Pancreas (tissue), 10 donors: ENCODE measurements around the gene RAB9A. TPM values are rescaled to one million over a fixed set of nuclear protein-coding genes. Genes with fewer than 3 reads are reported as not detected.

Experiments
- ATAC-seq, 4 donors: fragments of 200-7000 bp; cut with Tn5 transposase; one replicate each; pipeline versions ENCODE4 v1.8.0 to v1.9.1; 2020; ENCODE audit warnings: mild to moderate bottlenecking in 4 of 4, moderate library complexity in 4 of 4
- DNase-seq, 6 donors: peaks; one replicate each; pipeline ENCODE4 v3.0.0-alpha.2; 2020
- FAIRE-seq: peaks from 2 replicates; lab custom pipeline; 2012; peaks lifted over from hg19 to GRCh38; lab: Jason Lieb, UNC
- H3K27ac ChIP-seq, 4 donors: fragments of 200-600 bp; sonication (generic); 1 replicate in 3 of 4; 2 replicates in 1 of 4; pipeline versions ENCODE4 v1.5.0 to v1.8.0; 2020
- H3K27me3 ChIP-seq, 4 donors: fragments of 200-600 bp; one replicate each; pipeline ENCODE4 v1.8.0; 2021
- H3K36me3 ChIP-seq, 3 donors: fragments of 200-600 bp; sonication (generic) in 1 of 3; one replicate each; pipeline versions ENCODE4 v1.5.0 to v1.8.0; 2020 to 2021
- H3K4me1 ChIP-seq, 3 donors: fragments of 200-600 bp; one replicate each; pipeline ENCODE4 v1.8.0; 2021
- H3K4me3 ChIP-seq, 4 donors: fragments of 200-600 bp; sonication (generic) in 2 of 4; one replicate each; pipeline versions ENCODE4 v1.5.0 to v1.8.0; 2020 to 2021
- H3K9me3 ChIP-seq, 4 donors: fragments of 200-600 bp; one replicate each; pipeline ENCODE4 v1.8.0; 2021
- WGBS, 2 donors: extraction: QIAGEN DNeasy Blood & Tissue Kit; methylation state at CpG; one replicate each; pipeline ENCODE4 v1.1.7; 2013; 5-methylcytosine and 5-hydroxymethylcytosine counted together
- intact Hi-C, 3 donors: fragments of 100-400 bp; cut with DNase I; formaldehyde crosslinking; loops; one replicate each; pipeline versions ENCODE4 v1.11.1 to v1.14.2; 2022
- polyA plus RNA-seq, 2 donors: library from polyadenylated mRNA; stranded (reverse); fragments of 200-250 nt; gene quantifications; one replicate each; pipeline ENCODE4 v1.2.3, GENCODE V29; 2013
- total RNA-seq, 6 donors: library from RNA; stranded (reverse); fragmentation: NEBNext Ultra II Directional in 4 of 6; extraction: Animal tissue kit (Norgen Biotek cat#: 25700) in 4 of 6; gene quantifications; one replicate each; pipeline versions ENCODE4 v1.2.1 to v1.2.4, GENCODE V29; 2021 to 2023
- TF ChIP-seq, protein P1 (sequence below), 4 donors: fragments of 200-600 bp; sonication (generic) in 3 of 4; IDR thresholded peaks; one replicate each; pipeline versions ENCODE4 v1.5.0 to v1.8.0; 2021; ENCODE audit warnings: antibody characterized with exemption in 4 of 4
- donor health status: healthy with polysubstance abuse.
- donor health status: DM: no; HTN: no; CAD: no; lungs with moderate emphysema.
- donor health status: DM: no; HTN: no; CAD: no.
- donor health status: control.
- donor health status: control.
- donor health status: Bipolar disorder and iron deficiency.
- donor health status: DM: yes; HTN: yes; CAD: no.
- donor health status: DM: no; HTN: no; CAD: no.
- donor health status: DM: no; HTN: no; CAD: no.
- donor health status: DM: yes; HTN: yes; CAD: no.

The RAB9A gene
- total and polyA plus RNA-seq, 8 donors = 8.7 to 22.0 (median 16.5) TPM

DNA sequence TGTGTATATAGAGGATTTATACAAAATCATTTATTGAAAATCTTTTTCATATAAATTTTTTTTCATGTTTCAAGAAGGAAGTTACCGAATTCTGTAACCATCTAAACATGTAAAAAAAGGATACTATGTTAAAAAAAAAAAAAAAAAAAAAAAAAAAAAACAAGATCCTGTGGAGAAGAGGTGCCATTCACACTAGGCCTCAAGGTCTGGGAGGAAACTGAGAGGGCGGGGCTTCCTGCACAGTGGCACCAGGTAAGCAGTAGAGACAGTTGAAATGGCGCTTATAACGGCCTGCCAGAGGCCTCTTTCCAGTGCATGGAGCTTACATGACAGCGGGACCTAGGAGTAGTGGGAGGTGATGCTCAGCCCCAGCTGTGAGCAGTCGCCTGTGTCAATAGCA, 28.0 kb downstream of the RAB9A start:
- ATAC-seq = no peak
- 89 to 93% methylated on average over 6 of the region's 6 CpGs for WGBS, 2 donors

DNA sequence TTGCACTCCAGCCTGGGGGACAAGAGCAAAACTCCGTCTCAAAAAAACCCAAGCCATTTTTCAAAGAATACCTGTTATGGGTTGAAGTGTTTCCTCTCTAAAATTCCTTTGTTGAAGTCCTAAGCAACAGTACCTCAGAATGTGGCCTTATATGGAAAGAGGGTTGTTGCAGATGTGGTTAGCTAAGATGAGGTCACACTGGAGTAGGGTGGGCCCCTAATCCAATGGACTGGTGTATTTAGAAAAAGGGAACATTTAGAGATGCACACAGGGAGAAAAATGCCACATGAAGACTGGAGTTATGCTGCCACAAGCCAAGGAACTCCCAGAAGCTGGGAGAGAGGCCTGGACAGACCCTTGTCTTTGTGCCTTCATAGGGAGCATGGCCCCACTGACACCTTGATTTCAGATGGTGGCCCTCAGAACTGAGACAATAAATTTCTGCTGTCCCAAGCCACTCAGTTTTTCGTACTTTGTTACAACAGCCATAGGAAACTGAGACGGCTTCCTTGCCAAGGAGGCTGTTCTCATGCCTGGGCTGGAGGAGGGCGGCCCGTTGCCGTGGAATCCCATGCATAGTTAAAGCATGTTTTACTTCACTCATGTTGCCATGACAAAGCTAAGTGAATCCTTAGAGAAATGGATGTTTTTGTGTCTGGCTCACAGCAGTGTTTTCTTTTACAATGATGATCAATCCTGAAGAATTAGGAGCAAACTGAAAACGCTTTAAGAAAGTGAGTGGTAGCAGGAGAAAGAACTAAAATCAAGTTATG, 29.0 kb downstream of the RAB9A start:
- TF ChIP-seq, protein P1, sequence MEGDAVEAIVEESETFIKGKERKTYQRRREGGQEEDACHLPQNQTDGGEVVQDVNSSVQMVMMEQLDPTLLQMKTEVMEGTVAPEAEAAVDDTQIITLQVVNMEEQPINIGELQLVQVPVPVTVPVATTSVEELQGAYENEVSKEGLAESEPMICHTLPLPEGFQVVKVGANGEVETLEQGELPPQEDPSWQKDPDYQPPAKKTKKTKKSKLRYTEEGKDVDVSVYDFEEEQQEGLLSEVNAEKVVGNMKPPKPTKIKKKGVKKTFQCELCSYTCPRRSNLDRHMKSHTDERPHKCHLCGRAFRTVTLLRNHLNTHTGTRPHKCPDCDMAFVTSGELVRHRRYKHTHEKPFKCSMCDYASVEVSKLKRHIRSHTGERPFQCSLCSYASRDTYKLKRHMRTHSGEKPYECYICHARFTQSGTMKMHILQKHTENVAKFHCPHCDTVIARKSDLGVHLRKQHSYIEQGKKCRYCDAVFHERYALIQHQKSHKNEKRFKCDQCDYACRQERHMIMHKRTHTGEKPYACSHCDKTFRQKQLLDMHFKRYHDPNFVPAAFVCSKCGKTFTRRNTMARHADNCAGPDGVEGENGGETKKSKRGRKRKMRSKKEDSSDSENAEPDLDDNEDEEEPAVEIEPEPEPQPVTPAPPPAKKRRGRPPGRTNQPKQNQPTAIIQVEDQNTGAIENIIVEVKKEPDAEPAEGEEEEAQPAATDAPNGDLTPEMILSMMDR (IDR thresholded peaks at IDR 0.05) = no peak
- FAIRE-seq = no peak
- peaks cover 4 to 8% (median 5%) of the 10 kb centered on the region in 3 donors for H3K4me1 ChIP-seq
- ATAC-seq = no peak
- peaks cover 0 to 11% (median 0%) of the 10 kb centered on the region in 3 donors for H3K36me3 ChIP-seq
- H3K27ac ChIP-seq = no peak overlapping the region
- intact Hi-C loops = no loop called here
- H3K4me3 ChIP-seq = no peak overlapping the region
- no peaks in the 10 kb centered on the region for H3K9me3 ChIP-seq
- 90 to 91% methylated on average over 7 of the region's 7 CpGs for WGBS, 2 donors
- no peak for DNase-seq
- H3K27me3 ChIP-seq = no peaks in the 10 kb centered on the region

More for the DNA sequence above, 28.0 kb downstream of the RAB9A start:
- H3K36me3 ChIP-seq = peaks cover 0 to 11% (median 0%) of the 10 kb centered on the region in 3 donors
- DNase-seq (no peak), FAIRE-seq (peak; percentile 90)
- intact Hi-C loops = no loop called here
- H3K27me3 ChIP-seq = no peaks in the 10 kb centered on the region
- peaks cover 4 to 5% (median 4%) of the 10 kb centered on the region in 3 donors for H3K4me1 ChIP-seq
- TF ChIP-seq, protein P1 (IDR thresholded peaks at IDR 0.05) = no peak
- H3K27ac ChIP-seq = no peak overlapping the region
- H3K4me3 ChIP-seq = no peak overlapping the region
- H3K9me3 ChIP-seq = no peaks in the 10 kb centered on the region

DNA sequence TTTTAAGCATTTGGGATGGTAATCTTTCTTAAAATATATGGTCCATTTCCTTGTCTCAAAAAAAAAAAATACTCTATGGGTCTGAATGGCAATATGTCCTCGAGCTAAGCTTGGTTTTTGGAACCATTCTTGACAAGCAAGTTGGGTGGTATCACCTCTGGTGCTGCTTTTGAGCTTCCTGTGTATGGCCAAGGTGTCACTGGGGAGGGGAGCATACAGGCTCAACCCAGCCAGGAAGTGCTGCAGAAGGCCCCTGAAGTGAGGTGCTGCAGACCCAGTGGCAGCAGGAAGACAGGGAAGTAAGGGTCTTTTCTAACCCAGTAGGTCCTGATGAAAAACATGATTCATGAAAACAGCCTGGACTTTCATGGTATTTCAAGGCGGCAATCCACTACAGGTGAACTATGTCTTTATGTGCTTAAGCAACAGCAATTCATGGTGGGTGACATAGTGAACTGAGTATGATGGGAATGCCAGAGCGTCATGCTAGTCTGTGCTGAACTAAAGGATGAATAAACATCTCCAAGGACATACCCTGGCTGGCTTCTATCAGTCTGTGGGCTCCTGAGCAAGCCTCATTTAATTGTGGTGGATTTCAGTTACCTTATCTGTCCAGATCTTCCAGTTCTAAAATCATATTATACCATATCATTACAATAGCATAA, 30.4 kb downstream of the RAB9A start:
- TF ChIP-seq, protein P1 (IDR thresholded peaks at IDR 0.05) = no peak
- DNase-seq (no peak), FAIRE-seq (no peak), ATAC-seq (no peak)
- peaks cover 0 to 11% (median 0%) of the 10 kb centered on the region in 3 donors for H3K36me3 ChIP-seq
- H3K4me3 ChIP-seq = no peak overlapping the region
- H3K9me3 ChIP-seq = no peaks in the 10 kb centered on the region
- no peak overlapping the region for H3K27ac ChIP-seq
- 90 to 93% methylated on average over 3 of the region's 3 CpGs for WGBS, 2 donors
- intact Hi-C loops = no loop called here
- H3K27me3 ChIP-seq = no peaks in the 10 kb centered on the region
- peaks cover 4 to 8% (median 5%) of the 10 kb centered on the region in 3 donors for H3K4me1 ChIP-seq

DNA sequence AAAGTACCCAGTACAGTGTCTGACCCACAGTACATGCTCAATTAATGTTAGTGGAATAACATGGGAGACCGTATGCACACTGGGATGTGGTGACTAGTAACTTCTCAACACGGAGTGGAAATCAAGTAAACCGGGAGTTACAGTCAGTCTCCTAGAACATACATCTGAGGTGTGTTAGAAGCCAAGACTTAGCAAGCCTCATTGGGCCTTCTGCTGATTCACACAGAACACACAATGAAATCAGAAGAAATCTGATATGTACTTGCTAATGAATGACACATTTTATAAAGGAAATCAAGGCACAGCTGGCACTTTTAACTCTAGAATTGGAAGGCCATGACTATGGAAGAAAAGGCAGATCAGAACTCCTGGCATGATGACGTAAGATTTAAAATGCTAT, 32.4 kb downstream of the RAB9A start:
- peak overlapping the region in 2 of 4 donors; percentile 54 to 55 for H3K27ac ChIP-seq
- FAIRE-seq (no peak), DNase-seq (no peak), ATAC-seq (peak in 2 of 4 donors; percentile 5 to 22)
- H3K4me1 ChIP-seq = peaks cover 4 to 8% (median 5%) of the 10 kb centered on the region in 3 donors
- intact Hi-C loops = no loop called here
- 64 to 82% methylated on average over 4 of the region's 4 CpGs for WGBS, 2 donors
- no peaks in the 10 kb centered on the region for H3K9me3 ChIP-seq
- H3K4me3 ChIP-seq = no peak overlapping the region
- no peaks in the 10 kb centered on the region for H3K27me3 ChIP-seq
- peaks cover 0 to 11% (median 0%) of the 10 kb centered on the region in 3 donors for H3K36me3 ChIP-seq
- TF ChIP-seq, protein P1 (IDR thresholded peaks at IDR 0.05) = no peak
